ENCODE measurements around the gene HS6ST1.

- no peak for TF ChIP-seq CTCF (IDR thresholded peaks at IDR 0.05; ENCODE audit: low read length)
- no peak for TF ChIP-seq EZH2 (IDR thresholded peaks at IDR 0.05; ENCODE audit: borderline replicate concordance, low read length)
Measured at GRCh38 chr2:128304330-128304714, 14.3 kb downstream of the HS6ST1 start.

Measured in OCI-LY1 (cell line).